Mesendoderm (in vitro differentiated cells): ENCODE results near the gene NPR2.
A peak's percentile ranks its signal among the peaks of the same experiment; 100 is the strongest.

Experiments
- DNase-seq: peaks from one replicate; pipeline ENCODE4 v3.0.0; 2013
- H2AK5ac ChIP-seq: 2 replicates; pipeline ENCODE4 v1.6.1; 2013; ENCODE audit warnings: low read length, inconsistent platforms
- H2BK120ac ChIP-seq: 2 replicates; pipeline ENCODE4 v1.6.1; 2013; ENCODE audit warnings: low read depth, mild to moderate bottlenecking, low read length, moderate library complexity, mixed read lengths
- H2BK15ac ChIP-seq: replicated peaks from 2 replicates; pipeline ENCODE4 v1.6.1; 2013; ENCODE audit warnings: low read depth, mild to moderate bottlenecking, moderate library complexity
- H2BK5ac ChIP-seq: 2 replicates; pipeline ENCODE4 v1.6.1; 2013; ENCODE audit warnings: low read length, inconsistent platforms
- H3K18ac ChIP-seq: 2 replicates; pipeline ENCODE4 v1.6.1; 2013; ENCODE audit warnings: mild to moderate bottlenecking, low read length, mixed read lengths
- H3K23ac ChIP-seq: one replicate; pipeline ENCODE4 v1.6.1; 2013; ENCODE audit warnings: low read length
- H3K27ac ChIP-seq: 2 replicates; pipeline ENCODE4 v1.5.1; 2013; ENCODE audit warnings: low read depth, mild to moderate bottlenecking, inconsistent platforms, low read length, moderate library complexity
- H3K27me3 ChIP-seq: 2 replicates; pipeline ENCODE4 v1.6.1; 2013; ENCODE audit warnings: low read length, control low read depth, mild to moderate bottlenecking, inconsistent platforms; ENCODE audit not compliant: insufficient read depth, poor library complexity
- H3K36me3 ChIP-seq: 2 replicates; pipeline ENCODE4 v1.6.1; 2013; ENCODE audit warnings: low read length, inconsistent platforms; ENCODE audit not compliant: control insufficient read depth, insufficient read depth
- H3K4ac ChIP-seq: one replicate; pipeline ENCODE4 v1.6.1; 2013; ENCODE audit warnings: low read depth, mild to moderate bottlenecking, low read length, moderate library complexity
- H3K4me1 ChIP-seq: 2 replicates; pipeline ENCODE4 v1.6.1; 2013; ENCODE audit warnings: low read depth, low read length, inconsistent platforms; ENCODE audit not compliant: control insufficient read depth
- H3K4me2 ChIP-seq: 2 replicates; pipeline ENCODE4 v1.6.1; 2013; ENCODE audit warnings: low read length
- H3K4me3 ChIP-seq: 2 replicates; pipeline ENCODE4 v1.5.1; 2013; ENCODE audit warnings: mild to moderate bottlenecking, low read length
- H3K56ac ChIP-seq: one replicate; pipeline ENCODE4 v1.6.1; 2013; ENCODE audit warnings: low read length
- H3K79me1 ChIP-seq: 2 replicates; pipeline ENCODE4 v1.6.1; 2013; ENCODE audit warnings: low read length, inconsistent platforms
- H3K79me2 ChIP-seq: 2 replicates; pipeline ENCODE4 v1.6.1; 2013; ENCODE audit warnings: mild to moderate bottlenecking, low read length; ENCODE audit not compliant: control insufficient read depth, insufficient read depth
- H3K9ac ChIP-seq: 2 replicates; pipeline ENCODE4 v1.6.1; 2013; ENCODE audit warnings: low read length, inconsistent platforms
- H4K5ac ChIP-seq: one replicate; pipeline ENCODE4 v1.6.1; 2013; ENCODE audit warnings: low read length
- H4K8ac ChIP-seq: one replicate; pipeline ENCODE4 v1.6.1; 2013; ENCODE audit warnings: low read depth, mild to moderate bottlenecking, control low read depth, low read length, moderate library complexity
- WGBS: extraction: QIAGEN DNeasy Blood & Tissue Kit; methylation state at CpG from one replicate; pipeline ENCODE4 v1.1.7; 2013; ENCODE audit warnings: low lambda C conversion rate, missing lambda C conversion rate; ENCODE audit not compliant: insufficient coverage; ENCODE audit errors: extremely low coverage; 5-methylcytosine and 5-hydroxymethylcytosine counted together

The NPR2 gene

DNA sequence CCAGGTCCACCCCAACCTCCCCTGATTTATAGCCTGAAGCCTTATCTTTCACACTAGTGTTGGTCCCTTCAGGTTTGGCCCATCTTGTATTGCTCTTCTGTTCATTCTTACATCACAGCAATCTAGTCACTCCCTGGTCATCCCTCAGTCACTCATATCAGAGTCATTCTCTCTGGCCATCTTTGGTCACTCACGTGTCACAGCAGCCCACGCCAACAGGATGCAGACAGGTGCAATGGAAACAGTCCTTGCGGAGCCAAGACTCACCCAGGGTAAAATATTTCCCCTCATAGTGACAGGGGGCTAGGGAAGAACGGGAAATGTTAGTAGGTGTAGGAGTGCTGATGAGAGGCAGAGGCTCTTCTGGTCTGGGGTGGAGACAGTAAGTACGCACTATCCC, 37.9 kb upstream of the NPR2 start:
- Histone ChIP-seq H3K18ac (no peak overlapping the region), H3K23ac (no peak overlapping the region), H3K36me3 (no peaks in the 10 kb centered on the region), H3K56ac (no peak overlapping the region), H3K79me1 (peaks cover 4% of the 10 kb centered on the region), H2BK15ac (no peak overlapping the region), H3K4me1 (peaks cover 3% of the 10 kb centered on the region), H3K27ac (no peak overlapping the region), H2BK120ac (no peak overlapping the region), H4K5ac (no peak overlapping the region), H2BK5ac (no peak overlapping the region), H3K9ac (no peak overlapping the region), H3K4me3 (no peak overlapping the region), H4K8ac (no peak overlapping the region), H3K4ac (no peak overlapping the region), H2AK5ac (no peak overlapping the region), H3K27me3 (no peaks in the 10 kb centered on the region), H3K4me2 (no peak overlapping the region), H3K79me2 (peaks cover 2% of the 10 kb centered on the region)
- DNase-seq, result no peak
- WGBS, result no CpG with 5 or more reads among the region's 5 CpGs

DNA sequence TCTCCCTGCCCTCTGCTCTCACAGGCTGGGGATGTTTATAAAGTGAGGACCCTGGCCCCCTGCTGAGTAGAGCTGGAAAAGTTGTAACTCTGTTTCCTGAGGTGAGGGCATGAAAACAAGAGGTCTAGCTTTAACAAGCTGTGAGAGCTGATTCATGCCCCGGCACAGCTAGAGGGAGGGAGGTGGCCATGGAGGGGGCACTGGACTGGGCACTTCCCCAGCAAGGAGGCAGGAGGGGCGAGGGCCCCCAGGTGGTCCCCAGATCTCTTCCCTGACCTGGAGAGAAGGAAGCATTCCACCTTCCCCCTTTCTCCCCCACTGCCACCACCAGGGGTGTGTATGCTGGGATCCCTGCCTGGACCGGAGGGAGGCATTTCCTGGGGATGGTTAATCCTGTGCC, 37.1 kb upstream of the NPR2 start, which contains the start of gene MSMP:
TSS of gene MSMP (minus strand) at position 13 of the 400 bp plus-strand sequence. CDS start 147 bp downstream, outside the sequence.
- WGBS, result no CpG with 5 or more reads among the region's 3 CpGs
- DNase-seq, result no peak
- Histone ChIP-seq H2BK5ac (no peak within 1 kb of the TSS), H3K9ac (no peak within 1 kb of the TSS), H3K4me3 (no peak within 1 kb of the TSS), H3K79me2 (no peaks in the 10 kb centered on the region), H3K4me2 (no peak within 1 kb of the TSS), H3K79me1 (peaks cover 4% of the 10 kb centered on the region), H4K5ac (no peak within 1 kb of the TSS), H3K36me3 (no peaks in the 10 kb centered on the region), H3K23ac (no peak within 1 kb of the TSS), H3K4ac (no peak within 1 kb of the TSS), H3K27me3 (no peaks in the 10 kb centered on the region), H3K18ac (no peak within 1 kb of the TSS), H2BK120ac (no peak within 1 kb of the TSS), H4K8ac (no peak within 1 kb of the TSS), H2AK5ac (no peak within 1 kb of the TSS), H3K27ac (no peak within 1 kb of the TSS), H3K56ac (no peak within 1 kb of the TSS), H2BK15ac (no peak within 1 kb of the TSS), H3K4me1 (peaks cover 3% of the 10 kb centered on the region)

- no peak overlapping the region for H3K56ac ChIP-seq
- no peaks in the 10 kb centered on the region for H3K79me2 ChIP-seq
- no CpG with 5 or more reads among the region's 4 CpGs for WGBS
- H3K36me3 ChIP-seq, result no peaks in the 10 kb centered on the region
- H3K27me3 ChIP-seq, result no peaks in the 10 kb centered on the region
- no peak overlapping the region for H2BK5ac ChIP-seq
- no peak overlapping the region for H3K9ac ChIP-seq
- H3K4ac ChIP-seq, result no peak overlapping the region
- H3K23ac ChIP-seq, result no peak overlapping the region
- no peak overlapping the region for H4K5ac ChIP-seq
- H4K8ac ChIP-seq, result no peak overlapping the region
- no peak for DNase-seq
- H3K4me2 ChIP-seq, result no peak overlapping the region
- no peak overlapping the region for H2BK15ac ChIP-seq
- H2BK120ac ChIP-seq, result no peak overlapping the region
- peaks cover 1% of the 10 kb centered on the region for H3K4me1 ChIP-seq
- no peak overlapping the region for H3K18ac ChIP-seq
- no peak overlapping the region for H2AK5ac ChIP-seq
- H3K27ac ChIP-seq, result no peak overlapping the region
- no peak overlapping the region for H3K4me3 ChIP-seq
- peaks cover 3% of the 10 kb centered on the region for H3K79me1 ChIP-seq
Measured at GRCh38 chr9:35755071-35755470, 36.3 kb upstream of the NPR2 start.

DNA sequence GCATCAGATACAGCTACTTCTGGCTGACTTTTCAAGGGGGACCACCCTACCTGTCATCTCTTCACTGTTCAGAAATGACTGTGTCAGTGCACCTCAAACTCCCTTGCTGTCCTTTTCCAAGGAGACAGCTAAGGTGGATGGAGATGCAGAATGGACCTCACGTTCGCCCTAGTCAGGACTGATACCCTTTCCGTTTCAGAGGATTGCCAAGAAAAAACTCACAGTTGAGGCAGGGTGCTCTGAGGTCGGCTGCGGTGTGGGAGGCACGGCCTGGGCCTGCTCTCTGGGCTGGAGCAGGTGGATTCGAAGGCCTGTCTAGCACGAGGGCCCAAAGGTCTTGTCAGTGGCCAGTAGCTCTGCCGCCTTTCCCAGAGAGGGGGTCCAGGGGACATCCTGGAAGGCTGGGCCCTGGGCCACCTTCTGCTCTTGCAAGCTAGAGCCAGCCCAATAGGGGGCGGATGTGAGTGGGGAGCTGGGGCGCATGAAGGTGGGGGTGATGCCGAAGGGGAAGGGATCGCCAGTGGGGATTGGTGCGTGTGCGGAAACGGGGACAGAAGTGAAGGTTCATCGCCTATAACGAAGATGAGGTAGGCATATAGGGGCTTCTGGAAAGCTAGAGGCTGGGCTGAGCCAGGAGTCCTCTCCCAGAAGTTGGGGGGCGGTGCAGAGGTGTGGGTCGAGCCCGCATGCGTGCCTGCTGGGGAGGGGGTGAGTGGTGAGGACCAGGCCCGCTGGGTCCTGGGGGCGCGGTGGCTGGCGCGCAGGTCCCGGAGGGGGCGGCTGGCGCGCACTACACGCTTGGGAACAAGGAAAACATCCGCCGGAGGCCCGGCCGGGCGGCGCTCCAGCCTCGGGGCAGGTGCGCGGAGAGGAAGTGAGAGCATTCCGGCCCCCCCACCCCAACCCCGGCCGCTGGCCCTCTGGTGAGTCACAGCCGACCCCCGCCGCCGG, 34.8 kb upstream of the NPR2 start:
- peak overlapping the region; percentile 86 for H3K27ac ChIP-seq

GRCh38 chr9:35757226-35757891, 34.0 kb upstream of the NPR2 start:
- peak overlapping the region; percentile 83 for H3K9ac ChIP-seq
- peak; percentile 75 for DNase-seq
- no peak overlapping the region for H2BK120ac ChIP-seq
- H4K5ac ChIP-seq, result no peak overlapping the region
- H3K79me1 ChIP-seq, result no peaks in the 10 kb centered on the region
- H2BK5ac ChIP-seq, result peak overlapping the region; percentile 76
- no peaks in the 10 kb centered on the region for H3K36me3 ChIP-seq
- H3K18ac ChIP-seq, result peak overlapping the region; percentile 28
- peak overlapping the region; percentile 88 for H3K4ac ChIP-seq
- H3K4me2 ChIP-seq, result peak overlapping the region; percentile 91
- H3K56ac ChIP-seq, result peak overlapping the region; percentile 95
- H3K4me3 ChIP-seq, result peak overlapping the region; percentile 77
- H2BK15ac ChIP-seq, result no peak overlapping the region
- peak overlapping the region; percentile 86 for H3K27ac ChIP-seq
- no peaks in the 10 kb centered on the region for H3K27me3 ChIP-seq
- no peak overlapping the region for H3K23ac ChIP-seq
- peak overlapping the region; percentile 90 for H4K8ac ChIP-seq
- H3K79me2 ChIP-seq, result no peaks in the 10 kb centered on the region
- H3K4me1 ChIP-seq, result no peaks in the 10 kb centered on the region
- H2AK5ac ChIP-seq, result peak overlapping the region; percentile 19
- no CpG with 5 or more reads among the region's 20 CpGs for WGBS

More for the DNA sequence above, 34.8 kb upstream of the NPR2 start:
- Histone ChIP-seq H3K4me3 (peak overlapping the region; percentile 77), H2BK5ac (no peak overlapping the region), H3K79me1 (no peaks in the 10 kb centered on the region), H3K27me3 (no peaks in the 10 kb centered on the region), H3K4me1 (no peaks in the 10 kb centered on the region), H3K18ac (peak overlapping the region; percentile 28), H4K5ac (no peak overlapping the region), H3K56ac (peak overlapping the region; percentile 95), H2AK5ac (no peak overlapping the region), H3K23ac (no peak overlapping the region), H2BK15ac (no peak overlapping the region), H3K4ac (peak overlapping the region; percentile 88), H3K79me2 (no peaks in the 10 kb centered on the region), H3K4me2 (peak overlapping the region; percentile 91), H4K8ac (peak overlapping the region; percentile 90), H3K9ac (peak overlapping the region; percentile 83), H2BK120ac (no peak overlapping the region), H3K36me3 (no peaks in the 10 kb centered on the region)
- WGBS, result no CpG with 5 or more reads among the region's 48 CpGs
- peak; percentile 83 for DNase-seq
